ENCODE results near the gene UBR4.

DNA sequence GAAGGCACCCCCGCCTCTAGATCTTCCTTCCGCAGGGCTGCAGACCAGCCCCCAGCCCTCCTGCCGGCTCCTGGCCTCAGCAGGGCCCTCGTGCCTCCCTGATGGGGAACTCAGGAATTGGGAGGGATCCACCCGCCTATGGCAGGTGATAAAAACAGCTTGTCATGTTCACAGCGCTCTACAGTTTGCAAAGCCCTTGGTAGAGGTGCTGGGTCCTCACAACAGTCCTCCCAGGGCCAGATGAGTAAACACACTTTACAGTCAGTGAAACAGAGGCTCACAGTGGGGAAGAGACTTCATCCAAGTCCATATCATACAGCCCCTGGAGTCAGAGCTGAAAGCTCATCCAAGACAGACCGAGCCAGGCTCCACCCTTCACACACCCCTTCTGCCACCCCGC, 156.6 kb downstream of the UBR4 start:
- TF ChIP-seq TCF4 (CRISPR knock-in tag; IDR thresholded peaks at IDR 0.05; ENCODE audit: borderline replicate concordance) (no peak), ZC3H10 (CRISPR knock-in tag; IDR thresholded peaks at IDR 0.05) (no peak), ESRRG (CRISPR knock-in tag; IDR thresholded peaks at IDR 0.05) (no peak), BACH2 (CRISPR knock-in tag; IDR thresholded peaks at IDR 0.05; ENCODE audit: borderline replicate concordance) (no peak), PPARA (CRISPR knock-in tag; IDR thresholded peaks at IDR 0.05; ENCODE audit: borderline replicate concordance) (no peak), ZFP3 (CRISPR knock-in tag; IDR thresholded peaks at IDR 0.05) (no peak), TOX (CRISPR knock-in tag; IDR thresholded peaks at IDR 0.05; ENCODE audit: borderline replicate concordance) (no peak), ZNF8 (CRISPR knock-in tag; IDR thresholded peaks at IDR 0.05) (no peak), SNAI2 (CRISPR knock-in tag; IDR thresholded peaks at IDR 0.05) (no peak)
- TF ChIP-seq, protein P1, sequence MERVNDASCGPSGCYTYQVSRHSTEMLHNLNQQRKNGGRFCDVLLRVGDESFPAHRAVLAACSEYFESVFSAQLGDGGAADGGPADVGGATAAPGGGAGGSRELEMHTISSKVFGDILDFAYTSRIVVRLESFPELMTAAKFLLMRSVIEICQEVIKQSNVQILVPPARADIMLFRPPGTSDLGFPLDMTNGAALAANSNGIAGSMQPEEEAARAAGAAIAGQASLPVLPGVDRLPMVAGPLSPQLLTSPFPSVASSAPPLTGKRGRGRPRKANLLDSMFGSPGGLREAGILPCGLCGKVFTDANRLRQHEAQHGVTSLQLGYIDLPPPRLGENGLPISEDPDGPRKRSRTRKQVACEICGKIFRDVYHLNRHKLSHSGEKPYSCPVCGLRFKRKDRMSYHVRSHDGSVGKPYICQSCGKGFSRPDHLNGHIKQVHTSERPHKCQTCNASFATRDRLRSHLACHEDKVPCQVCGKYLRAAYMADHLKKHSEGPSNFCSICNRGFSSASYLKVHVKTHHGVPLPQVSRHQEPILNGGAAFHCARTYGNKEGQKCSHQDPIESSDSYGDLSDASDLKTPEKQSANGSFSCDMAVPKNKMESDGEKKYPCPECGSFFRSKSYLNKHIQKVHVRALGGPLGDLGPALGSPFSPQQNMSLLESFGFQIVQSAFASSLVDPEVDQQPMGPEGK (CRISPR knock-in tag; IDR thresholded peaks at IDR 0.05; ENCODE audit: borderline replicate concordance) = no peak
